Measurements from ENCODE around the gene GLUD2.

DNA sequence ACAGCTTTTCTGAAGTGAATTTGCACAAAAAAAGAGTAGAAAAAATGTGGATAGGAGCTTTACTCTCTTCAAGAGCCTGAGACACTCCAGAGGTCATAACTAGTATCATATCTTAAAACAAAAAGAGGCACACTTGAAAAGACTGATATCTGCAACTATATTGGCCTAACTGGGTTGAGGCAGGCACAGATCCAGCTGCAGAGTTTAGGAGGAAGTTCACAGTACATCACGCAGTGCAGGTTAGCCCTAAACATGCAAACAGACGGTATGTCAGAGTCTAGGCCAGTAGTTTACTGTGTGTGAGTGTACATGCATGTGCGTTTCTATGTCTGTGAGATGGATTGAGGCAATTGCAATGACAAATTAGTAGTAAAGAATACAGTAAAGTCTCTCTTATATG lies 37.6 kb upstream of the GLUD2 start:
- TF ChIP-seq, protein P1, sequence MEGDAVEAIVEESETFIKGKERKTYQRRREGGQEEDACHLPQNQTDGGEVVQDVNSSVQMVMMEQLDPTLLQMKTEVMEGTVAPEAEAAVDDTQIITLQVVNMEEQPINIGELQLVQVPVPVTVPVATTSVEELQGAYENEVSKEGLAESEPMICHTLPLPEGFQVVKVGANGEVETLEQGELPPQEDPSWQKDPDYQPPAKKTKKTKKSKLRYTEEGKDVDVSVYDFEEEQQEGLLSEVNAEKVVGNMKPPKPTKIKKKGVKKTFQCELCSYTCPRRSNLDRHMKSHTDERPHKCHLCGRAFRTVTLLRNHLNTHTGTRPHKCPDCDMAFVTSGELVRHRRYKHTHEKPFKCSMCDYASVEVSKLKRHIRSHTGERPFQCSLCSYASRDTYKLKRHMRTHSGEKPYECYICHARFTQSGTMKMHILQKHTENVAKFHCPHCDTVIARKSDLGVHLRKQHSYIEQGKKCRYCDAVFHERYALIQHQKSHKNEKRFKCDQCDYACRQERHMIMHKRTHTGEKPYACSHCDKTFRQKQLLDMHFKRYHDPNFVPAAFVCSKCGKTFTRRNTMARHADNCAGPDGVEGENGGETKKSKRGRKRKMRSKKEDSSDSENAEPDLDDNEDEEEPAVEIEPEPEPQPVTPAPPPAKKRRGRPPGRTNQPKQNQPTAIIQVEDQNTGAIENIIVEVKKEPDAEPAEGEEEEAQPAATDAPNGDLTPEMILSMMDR (IDR thresholded peaks at IDR 0.05): no peak
- no peak for TF ChIP-seq POLR2A (IDR thresholded peaks at IDR 0.05)
